Measurements from ENCODE around the gene MDFIC2.

Gene MDFIC2

DNA sequence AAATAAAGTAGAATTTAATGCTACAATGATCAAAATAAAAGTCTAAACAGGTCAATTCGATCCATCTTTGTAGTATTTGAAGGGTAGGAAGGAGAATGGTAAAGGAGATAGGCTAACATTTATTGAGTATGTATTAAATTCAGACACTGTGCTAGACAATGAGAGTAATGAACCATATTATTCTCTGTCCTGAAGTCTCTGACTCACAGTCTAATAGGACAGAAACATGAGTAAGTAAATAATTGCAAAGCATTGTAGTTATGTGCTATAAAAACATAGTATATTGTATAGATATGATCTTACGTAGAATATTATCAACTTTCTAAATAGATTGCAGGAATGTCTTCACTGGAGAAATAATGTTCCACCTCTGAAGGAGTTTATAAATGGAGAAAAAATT is 64.5 kb downstream of the MDFIC2 start:
- no peak overlapping the region for H3K4me3 ChIP-seq (ENCODE audit: low read depth, low read length)
- no peak for DNase-seq (ENCODE audit: low read depth)
- TF ChIP-seq CTCF (IDR thresholded peaks at IDR 0.05; ENCODE audit: insufficient read depth, low read depth, low read length, missing control alignments): no peak

- TF ChIP-seq CTCF (IDR thresholded peaks at IDR 0.05; ENCODE audit: insufficient read depth, low read depth, low read length, missing control alignments): no peak
- no peak for DNase-seq (ENCODE audit: low read depth)
Measured at GRCh38 chr3:70245746-70246525, 66.5 kb downstream of the MDFIC2 start.

DNA sequence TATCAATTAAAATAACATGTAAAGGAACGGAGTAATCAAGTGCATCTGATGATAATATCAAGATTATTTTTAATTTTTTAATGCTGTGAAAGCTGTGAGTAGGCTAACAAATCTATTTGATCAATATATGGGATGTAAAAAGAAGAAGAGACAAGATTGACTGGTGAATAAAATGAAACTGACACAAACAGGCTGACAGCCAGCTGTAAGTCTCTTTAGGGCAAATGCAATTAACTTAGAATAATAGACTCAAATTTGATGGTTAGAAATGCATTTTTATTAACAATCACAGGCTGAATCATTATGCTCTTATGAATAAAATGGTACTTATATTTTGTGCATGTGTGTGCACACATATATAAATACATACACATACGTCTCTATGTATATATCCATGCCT is 68.0 kb downstream of the MDFIC2 start:
- TF ChIP-seq CTCF (IDR thresholded peaks at IDR 0.05; ENCODE audit: insufficient read depth, low read depth, low read length, missing control alignments): no peak
- no peak overlapping the region for H3K4me3 ChIP-seq (ENCODE audit: low read depth, low read length)
- no peak for DNase-seq (ENCODE audit: low read depth)

More at GRCh38 chr3:70245746-70246525, 66.5 kb downstream of the MDFIC2 start:
- no peak overlapping the region for H3K4me3 ChIP-seq (ENCODE audit: low read depth, low read length)

DNA sequence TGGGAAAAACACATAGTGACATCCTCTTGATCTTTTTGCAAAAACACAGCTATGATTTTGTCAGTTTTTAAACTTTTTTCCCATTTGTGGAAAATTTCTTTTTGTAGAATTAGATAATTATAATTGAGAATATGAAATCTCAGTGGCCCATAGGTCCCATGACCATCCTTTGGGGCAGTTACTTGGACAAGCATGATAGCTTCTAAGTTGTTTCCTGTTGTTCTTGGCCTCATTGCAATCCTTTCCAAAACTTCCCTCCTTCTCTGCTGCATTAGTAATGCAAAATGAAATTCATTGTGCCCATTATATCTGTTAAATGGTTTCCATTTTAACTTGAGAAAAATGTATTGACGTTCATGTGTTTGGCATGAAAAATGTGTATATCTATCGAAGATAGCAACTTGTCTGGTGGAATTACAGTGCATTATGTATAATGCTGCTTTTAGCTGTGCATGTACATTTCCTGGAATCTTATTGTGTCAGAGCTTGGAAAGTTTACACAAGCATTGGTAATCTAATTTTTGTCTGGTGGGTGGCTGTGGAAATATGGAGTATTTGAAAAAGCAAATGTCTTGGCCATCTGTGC is 70.0 kb downstream of the MDFIC2 start:
- no peak overlapping the region for H3K4me3 ChIP-seq (ENCODE audit: low read depth, low read length)
- TF ChIP-seq CTCF (IDR thresholded peaks at IDR 0.05; ENCODE audit: insufficient read depth, low read depth, low read length, missing control alignments): no peak
- no peak for DNase-seq (ENCODE audit: low read depth)

GRCh38 chr3:70233812-70234211 is 78.6 kb downstream of the MDFIC2 start:
- no peak for DNase-seq (ENCODE audit: low read depth)
- no peak overlapping the region for H3K4me3 ChIP-seq (ENCODE audit: low read depth, low read length)

GRCh38 chr3:70233112-70233511 is 79.3 kb downstream of the MDFIC2 start:
- TF ChIP-seq CTCF (IDR thresholded peaks at IDR 0.05; ENCODE audit: insufficient read depth, low read depth, low read length, missing control alignments): no peak
- no peak for DNase-seq (ENCODE audit: low read depth)
- H3K4me3 ChIP-seq (ENCODE audit: low read depth, low read length): no peak overlapping the region

More at GRCh38 chr3:70233812-70234211, 78.6 kb downstream of the MDFIC2 start:
- TF ChIP-seq CTCF (IDR thresholded peaks at IDR 0.05; ENCODE audit: insufficient read depth, low read depth, low read length, missing control alignments): no peak

Data from GM12865 (cell line).